COLO668 (cell line): ENCODE measurements around the gene CLTB.
"Not testable (repeated sequence)": the region's sequence is repeated elsewhere in the genome, so short reads cannot be mapped to it uniquely, and the experiment has no call there.

Source experiments
- DNase-seq: peaks from one replicate; lab custom pipeline; 2025; ENCODE audit not compliant: unreplicated experiment; lab: John Stamatoyannopoulos, UW

CLTB gene

GRCh38 chr5:176415952-176416924 is at the start of gene CLTB:
Gene CLTB, minus strand, starts transcription at chr5:176416539. Its CDS starts 176 bp downstream, at chr5:176416363.
- DNase-seq = peak; percentile 92

- no peak for DNase-seq
These were observed 46.9 kb upstream of the CLTB start for GRCh38 chr5:176463113-176463764.

- DNase-seq = no peak
These were observed 45.0 kb upstream of the CLTB start for GRCh38 chr5:176461349-176461748.

- no peak for DNase-seq
These were observed 42.7 kb upstream of the CLTB start for GRCh38 chr5:176458904-176459561.

GRCh38 chr5:176454724-176455394 is 38.5 kb upstream of the CLTB start:
- no peak for DNase-seq

GRCh38 chr5:176450077-176450476 is 33.7 kb upstream of the CLTB start:
- DNase-seq = no peak

- peak; percentile 90 for DNase-seq
These were observed 31.8 kb upstream of the CLTB start, which contains the start of gene FAF2 for GRCh38 chr5:176447978-176448608. Gene FAF2, plus strand, starts transcription at chr5:176448385. Its CDS starts 23 bp downstream, at chr5:176448408.

GRCh38 chr5:176447591-176447977 is 31.2 kb upstream of the CLTB start:
- peak; percentile 43 for DNase-seq

- DNase-seq = no peak
These were observed 30.7 kb upstream of the CLTB start for GRCh38 chr5:176446884-176447590.

- no peak for DNase-seq
These were observed 29.8 kb upstream of the CLTB start for GRCh38 chr5:176446028-176446665.

GRCh38 chr5:176444742-176445141 is 28.4 kb upstream of the CLTB start:
- DNase-seq = no peak

- not testable (repeated sequence) for DNase-seq
These were observed 26.6 kb upstream of the CLTB start for GRCh38 chr5:176442911-176443310.

GRCh38 chr5:176441921-176442323 is 25.6 kb upstream of the CLTB start:
- DNase-seq = no peak

- DNase-seq = no peak
These were observed 24.8 kb upstream of the CLTB start for GRCh38 chr5:176440927-176441706.

GRCh38 chr5:176438959-176439757 is 22.8 kb upstream of the CLTB start:
- no peak for DNase-seq

- no peak for DNase-seq
These were observed 20.3 kb upstream of the CLTB start for GRCh38 chr5:176436656-176437055.

GRCh38 chr5:176432707-176433106 is 16.4 kb upstream of the CLTB start:
- DNase-seq = no peak

- DNase-seq = no peak
These were observed 13.6 kb upstream of the CLTB start for GRCh38 chr5:176429972-176430371.
